ENCODE measurements around the gene N4BP2.

N4BP2 gene

GRCh38 chr4:40112027-40112792 is 55.6 kb downstream of the N4BP2 start:
- TF ChIP-seq, protein P1, sequence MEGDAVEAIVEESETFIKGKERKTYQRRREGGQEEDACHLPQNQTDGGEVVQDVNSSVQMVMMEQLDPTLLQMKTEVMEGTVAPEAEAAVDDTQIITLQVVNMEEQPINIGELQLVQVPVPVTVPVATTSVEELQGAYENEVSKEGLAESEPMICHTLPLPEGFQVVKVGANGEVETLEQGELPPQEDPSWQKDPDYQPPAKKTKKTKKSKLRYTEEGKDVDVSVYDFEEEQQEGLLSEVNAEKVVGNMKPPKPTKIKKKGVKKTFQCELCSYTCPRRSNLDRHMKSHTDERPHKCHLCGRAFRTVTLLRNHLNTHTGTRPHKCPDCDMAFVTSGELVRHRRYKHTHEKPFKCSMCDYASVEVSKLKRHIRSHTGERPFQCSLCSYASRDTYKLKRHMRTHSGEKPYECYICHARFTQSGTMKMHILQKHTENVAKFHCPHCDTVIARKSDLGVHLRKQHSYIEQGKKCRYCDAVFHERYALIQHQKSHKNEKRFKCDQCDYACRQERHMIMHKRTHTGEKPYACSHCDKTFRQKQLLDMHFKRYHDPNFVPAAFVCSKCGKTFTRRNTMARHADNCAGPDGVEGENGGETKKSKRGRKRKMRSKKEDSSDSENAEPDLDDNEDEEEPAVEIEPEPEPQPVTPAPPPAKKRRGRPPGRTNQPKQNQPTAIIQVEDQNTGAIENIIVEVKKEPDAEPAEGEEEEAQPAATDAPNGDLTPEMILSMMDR (conservative IDR thresholded peaks at IDR 0.05; ENCODE audit: low read depth) = no peak
- H3K27ac ChIP-seq = no peak overlapping the region
- ChIA-PET POLR2A (ENCODE audit: low non-redundant PET) (no interaction called here), CTCF (no interaction called here)
- no peak for DNase-seq (ENCODE audit: low spot score)

- CTCF ChIA-PET = no interaction called here
- no peak overlapping the region for H3K27ac ChIP-seq
- TF ChIP-seq, protein P1 (conservative IDR thresholded peaks at IDR 0.05; ENCODE audit: low read depth) = no peak
- no peak for DNase-seq (ENCODE audit: low spot score)
- POLR2A ChIA-PET (ENCODE audit: low non-redundant PET) = no interaction called here
Measured at GRCh38 chr4:40114206-40114605, 57.6 kb downstream of the N4BP2 start.

- DNase-seq (ENCODE audit: low spot score) = no peak
- no peak overlapping the region for H3K27ac ChIP-seq
- TF ChIP-seq, protein P1 (conservative IDR thresholded peaks at IDR 0.05; ENCODE audit: low read depth) = no peak
- POLR2A ChIA-PET (ENCODE audit: low non-redundant PET) = interaction anchor here (0.6 kb wide), 1 partner anchor 25 kb away, joined by 3 read pairs; no protein-coding TSS in a partner anchor
- CTCF ChIA-PET = interaction anchor here (0.6 to 0.7 kb wide), 2 partner anchors 9 to 308 kb away, joined by 3 read pairs; no protein-coding TSS in a partner anchor
Measured at GRCh38 chr4:40118861-40119260, 62.2 kb downstream of the N4BP2 start.

DNA sequence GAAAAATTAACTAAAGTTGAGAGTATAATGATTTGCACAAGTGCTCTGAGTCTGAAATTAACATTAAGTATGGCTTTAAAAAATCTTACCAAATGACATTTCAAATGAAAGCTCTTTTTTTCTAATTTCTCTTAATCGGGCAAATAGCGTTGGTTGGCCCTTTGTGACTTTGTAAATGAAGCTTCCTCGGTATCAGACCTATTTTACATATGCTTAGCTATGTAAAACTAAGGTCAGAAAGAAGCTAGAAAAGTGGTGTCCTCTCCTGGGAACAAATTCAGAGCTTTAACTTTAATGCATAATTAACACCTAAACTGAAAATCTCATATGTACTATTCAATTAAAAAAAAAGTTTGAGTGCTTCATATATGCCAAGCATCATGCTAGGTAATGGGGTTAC is 62.7 kb downstream of the N4BP2 start:
- no peak overlapping the region for H3K27ac ChIP-seq
- ChIA-PET CTCF (interaction anchor here (0.6 to 0.7 kb wide), 2 partner anchors 9 to 307 kb away, joined by 3 read pairs; no protein-coding TSS in a partner anchor), POLR2A (ENCODE audit: low non-redundant PET) (no interaction called here)
- DNase-seq (ENCODE audit: low spot score) = no peak
- TF ChIP-seq, protein P1 (conservative IDR thresholded peaks at IDR 0.05; ENCODE audit: low read depth) = no peak

DNA sequence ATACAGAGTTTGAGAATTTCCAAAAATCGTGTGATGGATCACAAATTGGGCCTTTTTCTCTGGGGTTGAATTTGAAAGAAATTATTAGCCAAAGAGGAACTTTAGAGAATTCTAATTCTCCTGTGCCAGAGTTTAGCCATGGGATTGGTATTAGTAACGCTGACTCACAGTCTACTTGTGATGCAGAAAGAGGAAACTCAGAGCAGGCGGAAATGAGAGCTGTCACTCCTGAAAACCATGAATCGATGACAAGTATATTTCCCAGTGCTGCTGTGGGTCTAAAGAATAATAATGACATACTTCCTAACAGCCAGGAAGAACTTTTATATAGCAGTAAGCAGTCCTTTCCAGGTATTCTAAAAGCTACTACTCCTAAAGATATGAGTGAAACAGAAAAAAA is 64.9 kb downstream of the N4BP2 start:
- POLR2A ChIA-PET (ENCODE audit: low non-redundant PET) = interaction anchor here (0.7 kb wide), 1 partner anchor 661 kb away, joined by 3 read pairs; no protein-coding TSS in a partner anchor
- DNase-seq (ENCODE audit: low spot score) = peak; percentile 69
- H3K27ac ChIP-seq = no peak overlapping the region
- CTCF ChIA-PET = interaction anchor here (0.7 kb wide), 1 partner anchor 200 kb away, joined by 6 read pairs; no protein-coding TSS in a partner anchor
- TF ChIP-seq, protein P1 (conservative IDR thresholded peaks at IDR 0.05; ENCODE audit: low read depth) = no peak

GRCh38 chr4:40122941-40123340 is 66.3 kb downstream of the N4BP2 start:
- CTCF ChIA-PET = interaction anchor here (1.0 kb wide), 1 partner anchor 202 kb away, joined by 3 read pairs; no protein-coding TSS in a partner anchor
- no peak for DNase-seq (ENCODE audit: low spot score)
- no peak overlapping the region for H3K27ac ChIP-seq
- POLR2A ChIA-PET (ENCODE audit: low non-redundant PET) = no interaction called here
- TF ChIP-seq, protein P1 (conservative IDR thresholded peaks at IDR 0.05; ENCODE audit: low read depth) = no peak
